G401 (cell line): ENCODE measurements around the gene CBLC. TPM values are rescaled to one million over a fixed set of nuclear protein-coding genes. Genes with fewer than 3 reads are reported as not detected.

Experiments
- DNase-seq: peaks from one replicate; pipeline ENCODE4 v3.0.0-alpha.2; 2015; ENCODE audit warnings: low spot score
- in situ Hi-C: cut with HindIII; loops from 2 replicates; pipeline ENCODE4 v1.10.0; 2016; ENCODE audit warnings: low sequenced_read_pairs, mixed read lengths
- total RNA-seq: library from RNA; depleted of rRNA; stranded (reverse); fragments of >200 nt; shearing (Covaris generic); gene quantifications from 2 replicates; pipeline ENCODE4 v1.2.3, GENCODE V29; 2014; rRNA removed

The CBLC gene, protein sequence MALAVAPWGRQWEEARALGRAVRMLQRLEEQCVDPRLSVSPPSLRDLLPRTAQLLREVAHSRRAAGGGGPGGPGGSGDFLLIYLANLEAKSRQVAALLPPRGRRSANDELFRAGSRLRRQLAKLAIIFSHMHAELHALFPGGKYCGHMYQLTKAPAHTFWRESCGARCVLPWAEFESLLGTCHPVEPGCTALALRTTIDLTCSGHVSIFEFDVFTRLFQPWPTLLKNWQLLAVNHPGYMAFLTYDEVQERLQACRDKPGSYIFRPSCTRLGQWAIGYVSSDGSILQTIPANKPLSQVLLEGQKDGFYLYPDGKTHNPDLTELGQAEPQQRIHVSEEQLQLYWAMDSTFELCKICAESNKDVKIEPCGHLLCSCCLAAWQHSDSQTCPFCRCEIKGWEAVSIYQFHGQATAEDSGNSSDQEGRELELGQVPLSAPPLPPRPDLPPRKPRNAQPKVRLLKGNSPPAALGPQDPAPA
- total RNA-seq = not detected in 2 replicates

DNA sequence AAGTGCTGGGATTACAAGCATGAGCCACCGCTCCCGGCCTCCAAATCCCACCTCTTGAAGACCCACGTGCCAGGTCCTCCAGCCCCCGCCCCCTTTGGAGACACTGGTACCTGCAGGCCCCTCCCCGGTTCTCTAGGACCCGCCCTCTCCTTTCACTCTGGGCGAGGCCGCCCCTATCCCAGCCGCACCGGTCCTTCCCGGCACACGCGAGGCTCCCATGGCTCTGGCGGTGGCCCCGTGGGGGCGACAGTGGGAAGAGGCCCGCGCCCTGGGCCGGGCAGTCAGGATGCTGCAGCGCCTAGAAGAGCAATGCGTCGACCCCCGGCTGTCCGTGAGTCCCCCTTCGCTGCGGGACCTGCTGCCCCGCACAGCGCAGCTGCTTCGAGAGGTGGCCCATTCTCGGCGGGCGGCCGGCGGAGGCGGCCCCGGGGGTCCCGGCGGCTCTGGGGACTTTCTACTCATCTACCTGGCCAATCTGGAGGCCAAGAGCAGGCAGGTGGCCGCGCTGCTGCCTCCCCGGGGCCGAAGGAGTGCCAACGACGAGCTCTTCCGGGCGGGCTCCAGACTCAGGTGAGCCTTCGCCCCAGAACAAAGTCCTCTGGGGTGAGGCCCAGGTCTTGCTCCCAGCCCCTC is at the start of gene CBLC:
Gene CBLC, plus strand, starts transcription at position 176 of the 633 bp plus-strand sequence. Its CDS starts 42 bp downstream, at position 218.
- in situ Hi-C loops = no loop called here
- no peak for DNase-seq

DNA sequence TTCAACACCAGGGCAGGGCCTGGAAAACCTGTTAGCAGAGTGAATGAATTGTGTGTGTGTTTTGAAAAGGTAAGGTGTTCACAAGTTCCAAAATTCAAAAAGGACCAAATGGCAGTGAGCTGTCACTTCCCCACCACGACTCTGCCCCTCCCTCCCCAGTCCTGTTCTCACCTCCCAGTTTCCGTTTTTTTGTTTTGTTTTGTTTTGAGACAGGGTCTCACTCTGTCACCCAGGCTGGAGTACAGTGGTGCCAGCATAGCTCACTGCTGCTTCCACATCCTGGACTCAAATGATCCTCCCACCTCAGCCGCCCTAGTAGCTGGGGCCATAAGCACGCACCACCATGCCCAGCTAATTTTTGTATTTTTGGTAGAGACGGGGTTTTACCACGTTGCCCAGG is 49.5 kb upstream of the CBLC start:
- in situ Hi-C loops = no loop called here
- no peak for DNase-seq

DNA sequence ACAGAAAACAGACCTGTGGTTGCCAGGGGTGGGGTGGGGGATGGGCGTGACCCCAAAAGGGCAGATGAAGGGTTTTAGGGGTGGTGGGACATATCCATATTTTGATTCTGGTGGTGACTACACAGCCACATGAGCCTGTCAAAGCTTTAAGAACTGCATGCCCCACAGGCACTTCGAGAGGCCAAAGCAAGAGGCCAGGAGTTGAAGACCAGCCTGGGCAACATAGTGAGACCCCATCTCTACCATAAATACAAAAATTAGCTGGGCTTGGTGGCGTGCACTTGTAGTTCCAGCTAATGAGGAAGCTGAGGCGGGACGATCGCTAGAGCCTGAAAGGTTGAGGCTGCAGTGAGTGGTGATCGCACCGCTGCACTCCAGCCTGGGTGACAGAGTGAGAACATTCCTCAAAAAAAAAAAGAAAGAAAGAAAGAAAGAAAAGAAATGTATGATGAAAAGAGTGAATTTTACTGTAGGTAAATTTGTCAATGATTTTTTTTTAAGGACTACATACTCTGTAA is 48.1 kb upstream of the CBLC start:
- in situ Hi-C loops = no loop called here
- DNase-seq = no peak

DNA sequence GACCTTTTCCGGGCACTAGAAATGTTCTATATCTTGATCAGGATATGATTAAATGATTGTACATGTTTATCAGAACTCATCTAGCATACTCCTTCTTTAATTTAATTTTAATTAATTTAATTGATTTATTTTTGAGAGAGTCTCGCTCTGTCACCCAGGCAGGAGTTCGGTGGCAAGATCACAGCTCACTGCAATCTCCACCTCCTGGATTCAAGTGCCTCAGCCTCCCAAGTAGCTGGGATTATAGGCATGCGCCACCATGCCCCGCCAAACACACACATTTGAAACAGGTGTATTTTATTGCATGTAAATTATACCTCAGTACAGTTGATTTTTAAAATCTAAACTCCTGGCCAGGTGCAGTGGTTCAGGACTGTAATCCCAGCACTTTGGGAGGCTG is 46.6 kb upstream of the CBLC start:
- in situ Hi-C loops = no loop called here

DNA sequence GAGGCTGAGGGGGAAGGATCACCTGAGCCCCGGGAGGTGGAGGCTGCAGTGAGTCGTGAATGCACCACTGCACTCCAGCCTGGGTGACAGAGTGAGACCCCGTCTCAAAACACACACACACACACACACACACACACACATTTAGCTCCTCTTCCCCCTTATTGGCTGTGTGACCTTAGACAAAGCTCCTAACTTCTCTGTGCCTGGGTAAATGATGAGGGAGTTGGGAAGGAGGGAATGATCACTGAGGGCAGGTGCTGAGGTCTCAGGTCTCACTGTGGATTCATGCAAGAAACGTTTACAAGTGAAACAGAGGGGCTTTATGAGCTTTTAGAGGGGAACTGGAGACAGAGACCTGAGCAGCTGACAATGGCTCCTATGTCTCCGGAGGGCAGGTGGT is 46.1 kb upstream of the CBLC start:
- DNase-seq = no peak

More for the DNA sequence above, 46.6 kb upstream of the CBLC start:
- no peak for DNase-seq

DNA sequence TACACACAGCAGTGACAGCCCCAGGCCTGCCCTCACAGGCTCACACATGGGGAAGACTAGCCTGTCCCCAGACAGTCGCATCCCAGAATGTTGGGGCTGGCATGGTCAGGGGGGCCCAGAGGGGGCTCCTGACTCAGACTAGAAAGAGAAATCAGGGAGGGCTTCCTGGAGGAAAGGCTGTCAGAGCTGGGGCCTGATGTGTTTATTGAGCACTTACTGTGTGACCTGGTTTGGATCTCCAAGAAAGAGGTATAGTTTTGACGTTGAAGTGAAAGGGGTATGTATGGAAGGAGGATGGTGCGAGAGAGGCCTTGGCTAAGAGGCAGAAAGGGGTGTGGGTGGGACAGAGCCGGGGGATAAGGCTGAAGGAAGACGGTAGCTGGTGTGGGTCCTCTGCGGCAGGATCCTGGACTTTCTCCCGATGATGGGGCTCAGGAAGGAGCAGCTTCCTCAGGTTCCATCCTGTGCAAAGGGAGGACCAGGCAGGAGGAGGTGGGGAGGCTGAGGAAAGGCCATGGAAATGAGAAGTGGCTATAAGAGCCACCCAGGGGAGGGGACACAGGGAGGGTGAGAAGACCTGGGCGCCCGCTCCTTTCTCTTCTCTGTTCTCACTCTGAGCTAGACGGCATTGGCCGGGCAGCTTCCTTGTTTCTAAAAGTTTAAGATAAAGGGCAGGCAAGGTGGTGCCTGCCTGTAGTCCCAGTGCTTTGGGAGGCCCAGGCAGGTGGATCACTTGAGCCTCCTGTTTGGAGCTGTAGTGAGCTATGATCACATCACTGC is 45.3 kb upstream of the CBLC start:
- in situ Hi-C loops = no loop called here
- no peak for DNase-seq

More for the DNA sequence above, 46.1 kb upstream of the CBLC start:
- in situ Hi-C loops = no loop called here

DNA sequence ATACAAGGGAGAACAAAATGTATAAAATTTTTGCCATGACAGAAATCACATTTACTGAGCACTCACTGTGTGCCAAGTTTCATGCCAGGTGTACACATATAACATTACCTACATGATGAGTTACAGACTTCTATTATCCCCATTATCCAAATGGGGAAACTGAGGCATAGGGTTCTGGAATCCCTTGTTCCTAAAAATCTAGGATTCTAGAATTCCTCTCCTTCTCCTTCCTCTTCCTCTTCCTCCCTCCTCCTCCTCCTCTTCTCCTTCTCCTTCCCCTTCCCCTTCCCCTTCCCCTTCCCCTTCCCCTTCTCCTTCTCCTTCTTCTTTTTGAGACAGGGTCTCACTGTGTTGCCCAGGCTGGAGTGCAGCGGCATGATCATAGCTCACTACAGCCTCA is 43.3 kb upstream of the CBLC start:
- in situ Hi-C loops = no loop called here
- DNase-seq = no peak

DNA sequence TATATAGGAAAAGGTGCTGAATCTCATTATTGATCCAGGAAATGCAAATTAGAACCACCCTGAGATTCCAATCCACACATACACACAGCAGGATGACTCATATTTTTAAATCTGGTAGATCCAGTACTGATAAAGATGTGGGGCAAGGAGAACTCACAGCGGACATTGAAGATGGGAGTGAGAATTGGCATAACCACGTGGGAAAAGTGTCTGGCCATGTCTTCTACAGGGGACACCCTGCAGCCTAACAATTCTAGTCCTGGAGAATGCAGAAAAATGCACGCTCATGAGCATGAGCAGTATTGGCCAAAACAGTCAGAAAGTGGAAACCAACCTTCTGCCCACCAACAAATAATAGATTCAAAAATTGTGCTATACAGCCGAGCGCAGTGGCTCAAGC is 42.7 kb upstream of the CBLC start:
- no peak for DNase-seq
- in situ Hi-C loops = no loop called here

DNA sequence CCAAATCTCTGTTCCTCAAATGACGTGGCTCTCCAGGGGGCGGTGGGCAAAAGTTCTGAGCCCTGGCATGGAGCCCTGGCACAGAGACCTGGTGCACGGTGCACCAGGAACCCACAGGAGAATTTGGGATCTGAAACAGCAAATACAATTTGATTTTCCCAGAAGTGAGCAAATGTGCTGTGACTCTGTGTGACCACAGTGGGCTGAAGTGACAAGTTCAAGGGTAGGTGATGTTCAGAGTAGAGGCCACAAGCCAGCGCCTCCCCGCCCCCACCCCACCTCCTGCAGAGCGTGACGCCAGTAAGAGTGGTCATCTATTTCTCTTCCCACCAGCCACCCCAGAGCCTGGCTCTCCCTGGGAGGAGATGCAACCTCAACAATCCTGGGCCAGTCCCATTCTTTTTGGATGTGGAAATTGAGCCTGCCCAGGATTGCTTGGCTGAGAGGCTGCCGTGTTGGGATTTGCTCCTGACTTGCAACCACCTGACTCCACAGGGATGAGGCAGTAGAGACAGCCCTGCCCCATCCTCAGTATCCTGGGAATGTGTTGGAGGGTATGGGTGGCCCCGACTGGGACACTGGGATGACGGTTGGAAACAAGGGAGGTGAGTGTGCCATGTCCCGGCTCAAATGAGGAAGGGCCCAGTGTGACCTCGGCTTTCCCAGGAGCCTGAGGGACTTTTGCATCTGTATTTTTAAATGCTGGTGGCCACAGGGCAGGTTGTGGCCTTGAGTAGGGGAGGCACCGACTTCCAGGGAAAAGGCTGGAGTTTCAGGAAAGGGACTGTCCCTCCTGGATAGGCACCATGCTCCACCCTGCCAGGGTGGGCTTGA is 40.2 kb upstream of the CBLC start:
- in situ Hi-C loops = no loop called here
- DNase-seq = no peak

DNA sequence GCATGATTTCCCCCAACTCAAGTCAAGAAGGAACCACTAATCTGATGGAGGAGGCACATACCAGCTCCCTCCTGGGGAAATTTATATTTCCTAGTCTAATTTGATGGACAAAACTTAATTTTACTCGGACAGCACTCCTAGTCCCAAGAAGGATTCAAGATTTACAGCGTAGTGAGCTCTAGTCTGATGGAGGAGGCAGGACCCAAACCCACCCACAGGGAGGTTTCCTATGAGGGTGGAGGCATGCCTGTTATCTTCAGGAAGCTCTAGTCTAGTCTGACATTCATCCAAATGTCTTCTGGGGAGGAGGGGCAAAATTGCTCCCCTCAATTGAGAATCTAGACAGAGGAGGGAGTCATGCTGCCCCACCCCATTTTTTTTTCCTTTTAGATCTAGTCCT is 39.6 kb upstream of the CBLC start:
- in situ Hi-C loops = no loop called here
- no peak for DNase-seq

DNA sequence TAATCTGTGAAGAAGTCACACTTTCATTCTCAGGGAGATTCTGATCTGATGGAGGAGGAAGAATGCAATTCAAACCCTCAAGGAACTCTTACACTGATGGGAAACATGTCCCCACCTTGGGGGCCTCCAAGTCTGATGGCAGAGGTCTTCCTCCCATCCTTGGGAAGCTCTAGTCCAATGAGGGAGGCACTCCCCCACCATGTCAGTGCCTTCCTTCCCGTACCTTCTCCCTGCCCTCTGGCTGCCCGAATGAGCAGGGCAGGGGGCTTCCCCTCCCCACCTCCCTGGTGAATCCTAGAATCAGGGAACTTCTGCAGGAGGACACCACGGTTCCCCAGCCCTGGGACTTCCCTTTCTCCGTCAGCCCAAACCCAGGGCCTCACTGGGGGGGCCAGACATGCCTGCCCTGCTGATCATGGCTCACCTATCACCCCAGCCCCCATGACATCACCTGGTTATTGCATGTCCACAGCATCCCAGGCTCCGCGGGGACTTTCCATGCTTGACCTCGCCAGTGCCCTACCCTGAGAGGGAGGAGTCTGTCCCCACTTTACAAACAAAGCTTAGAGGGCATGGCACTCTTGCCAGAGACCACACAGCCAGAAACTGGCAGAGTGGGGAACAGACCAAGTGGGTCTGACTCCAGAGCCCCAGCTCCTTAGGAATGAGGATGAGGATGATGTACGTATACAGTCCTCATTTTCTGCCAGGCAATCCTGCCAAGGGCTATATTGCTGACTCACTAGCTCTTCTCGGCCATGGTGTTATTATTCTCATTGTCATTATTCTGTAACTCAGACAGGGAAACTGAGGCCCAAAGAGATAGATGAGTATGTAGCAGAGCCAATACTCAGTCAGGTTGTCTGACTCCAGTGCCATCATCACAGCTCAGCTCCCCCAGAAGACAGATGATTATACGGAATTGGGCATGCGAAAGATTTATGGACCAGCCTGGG is 38.8 kb upstream of the CBLC start:
- in situ Hi-C loops = no loop called here
- no peak for DNase-seq

DNA sequence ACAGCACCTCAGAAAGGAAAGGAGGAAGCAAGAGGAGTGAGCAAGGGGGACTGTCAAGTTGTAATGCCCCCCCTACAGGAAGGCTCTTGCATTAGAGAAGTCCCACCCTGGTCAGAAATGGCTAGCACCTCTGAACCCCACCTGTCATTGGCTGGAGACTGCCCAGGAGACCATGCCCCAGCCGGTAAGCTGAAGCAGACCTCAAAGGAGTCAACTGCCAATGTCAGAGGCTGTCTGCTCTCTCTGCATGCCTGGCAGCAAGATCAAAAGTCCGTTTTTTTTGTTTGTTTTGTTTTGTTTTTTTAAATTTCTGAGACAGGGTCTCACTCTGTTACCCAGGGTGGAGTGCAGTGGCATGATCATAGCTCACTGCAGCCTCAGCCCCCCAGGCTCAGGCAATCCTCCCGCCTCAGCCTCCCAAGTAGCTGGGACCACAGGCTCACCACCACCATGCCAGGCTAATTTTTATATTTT is 37.3 kb upstream of the CBLC start:
- no peak for DNase-seq
- in situ Hi-C loops = no loop called here

DNA sequence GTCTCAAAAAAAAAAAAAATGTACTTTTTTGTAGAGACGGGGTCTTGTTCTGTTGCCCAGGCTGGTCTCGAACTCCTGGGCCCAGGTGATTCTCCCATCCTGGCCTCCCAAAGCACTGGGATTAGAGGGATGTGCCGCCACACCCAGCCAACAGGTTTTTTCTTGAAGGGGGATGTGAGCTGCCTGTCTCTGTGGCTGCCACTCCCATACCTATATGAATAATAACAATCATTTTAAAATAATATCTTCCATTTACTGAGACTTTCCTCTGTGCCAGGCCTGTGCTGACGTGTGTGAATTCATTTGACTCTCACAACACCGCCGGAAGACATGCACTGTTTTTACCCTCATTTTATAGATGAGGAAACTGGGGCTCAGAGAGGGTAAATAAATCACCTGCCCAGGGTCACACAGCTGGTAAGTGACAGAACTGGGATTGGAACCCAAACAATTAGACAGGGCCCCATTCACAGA is 36.4 kb upstream of the CBLC start:
- in situ Hi-C loops = no loop called here
- DNase-seq = no peak

DNA sequence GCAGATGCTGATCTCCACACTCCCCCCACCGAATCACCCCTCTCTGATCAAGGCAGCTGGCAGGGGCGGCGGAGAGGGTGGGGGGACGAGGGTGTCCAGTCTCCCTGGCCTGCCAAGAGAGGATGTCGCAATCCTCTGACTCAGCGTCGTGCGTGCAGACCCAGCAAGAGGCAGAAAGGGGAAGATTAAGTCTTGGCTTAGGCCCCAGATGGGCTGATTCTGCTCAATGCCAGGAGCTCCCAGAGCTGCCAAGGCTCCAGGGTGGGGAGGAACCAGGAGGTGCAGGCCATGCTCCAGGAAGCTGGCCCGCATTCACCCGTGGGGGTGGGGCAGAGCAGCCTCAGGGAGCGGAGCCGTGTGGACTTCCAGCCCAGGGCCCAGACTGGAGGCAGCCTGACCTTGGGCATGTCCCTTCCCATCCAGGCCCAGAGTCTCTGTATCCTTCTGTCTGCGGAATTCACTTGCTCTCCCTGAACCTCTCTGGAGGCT is 35.8 kb upstream of the CBLC start:
- DNase-seq = peak; percentile 40
- in situ Hi-C loops = no loop called here

DNA sequence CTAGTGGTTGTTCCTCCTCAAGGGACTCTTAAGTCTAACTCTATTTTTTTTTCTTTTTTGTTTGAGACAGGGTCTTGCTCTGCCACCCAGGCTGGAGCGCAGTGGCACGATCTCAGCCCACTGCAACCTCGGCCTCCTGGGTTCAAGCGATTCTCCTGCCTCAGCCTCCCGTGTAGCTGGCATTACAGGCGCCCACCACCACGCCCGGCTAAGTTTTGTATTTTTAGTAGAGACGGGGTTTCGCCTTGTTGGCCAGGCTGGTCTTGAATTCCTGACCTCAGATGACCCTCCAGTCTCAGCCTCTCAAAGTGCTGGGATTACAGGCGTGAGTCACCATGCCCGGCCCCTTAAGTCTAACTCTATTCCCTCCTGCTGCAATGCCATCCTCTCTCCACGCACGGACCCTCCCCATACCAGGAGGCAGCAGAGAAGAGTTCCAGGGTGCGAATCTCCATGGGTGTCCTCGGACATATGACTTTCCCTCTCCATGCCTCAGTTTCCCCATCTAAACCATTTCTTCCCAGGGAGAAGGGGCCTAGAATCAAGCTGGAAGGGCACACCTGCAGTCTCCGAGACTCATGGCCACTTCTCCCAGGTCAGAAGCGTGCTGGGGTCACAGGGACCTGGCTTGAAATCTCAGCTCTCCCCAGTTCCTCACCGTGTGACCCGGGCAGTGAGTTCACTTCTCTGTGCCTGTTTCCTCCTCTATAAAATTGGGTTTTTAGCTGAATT is 35.2 kb upstream of the CBLC start:
- no peak for DNase-seq
- in situ Hi-C loops = no loop called here

DNA sequence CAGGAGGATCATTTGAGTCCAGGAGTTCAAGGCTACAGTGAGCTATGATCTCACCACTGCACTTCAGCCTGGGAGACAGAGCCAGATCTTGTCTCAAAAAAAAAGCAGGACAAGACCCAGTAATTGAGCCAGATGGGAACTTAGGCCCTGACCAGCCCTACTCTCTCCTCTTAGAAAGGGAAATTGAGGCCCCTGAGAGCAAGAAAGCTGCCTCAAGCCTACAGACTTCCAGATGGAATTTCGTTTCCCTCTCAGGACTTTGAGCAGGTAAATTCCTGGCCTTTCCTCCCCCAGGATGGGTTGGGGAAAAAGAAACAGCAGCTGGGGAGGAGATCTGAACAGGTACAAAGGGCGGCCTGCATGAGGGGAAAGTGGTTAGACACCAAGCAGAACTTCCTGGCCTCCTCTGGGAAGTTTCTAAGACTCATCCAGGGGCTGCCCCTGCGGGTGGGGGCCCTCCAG is 32.8 kb upstream of the CBLC start:
- in situ Hi-C loops = no loop called here
- no peak for DNase-seq
